Measurements from ENCODE around the gene ENDOV.
"Not testable (repeated sequence)": the region's sequence is repeated elsewhere in the genome, so short reads cannot be mapped to it uniquely, and the experiment has no call there.

Gene ENDOV

DNA sequence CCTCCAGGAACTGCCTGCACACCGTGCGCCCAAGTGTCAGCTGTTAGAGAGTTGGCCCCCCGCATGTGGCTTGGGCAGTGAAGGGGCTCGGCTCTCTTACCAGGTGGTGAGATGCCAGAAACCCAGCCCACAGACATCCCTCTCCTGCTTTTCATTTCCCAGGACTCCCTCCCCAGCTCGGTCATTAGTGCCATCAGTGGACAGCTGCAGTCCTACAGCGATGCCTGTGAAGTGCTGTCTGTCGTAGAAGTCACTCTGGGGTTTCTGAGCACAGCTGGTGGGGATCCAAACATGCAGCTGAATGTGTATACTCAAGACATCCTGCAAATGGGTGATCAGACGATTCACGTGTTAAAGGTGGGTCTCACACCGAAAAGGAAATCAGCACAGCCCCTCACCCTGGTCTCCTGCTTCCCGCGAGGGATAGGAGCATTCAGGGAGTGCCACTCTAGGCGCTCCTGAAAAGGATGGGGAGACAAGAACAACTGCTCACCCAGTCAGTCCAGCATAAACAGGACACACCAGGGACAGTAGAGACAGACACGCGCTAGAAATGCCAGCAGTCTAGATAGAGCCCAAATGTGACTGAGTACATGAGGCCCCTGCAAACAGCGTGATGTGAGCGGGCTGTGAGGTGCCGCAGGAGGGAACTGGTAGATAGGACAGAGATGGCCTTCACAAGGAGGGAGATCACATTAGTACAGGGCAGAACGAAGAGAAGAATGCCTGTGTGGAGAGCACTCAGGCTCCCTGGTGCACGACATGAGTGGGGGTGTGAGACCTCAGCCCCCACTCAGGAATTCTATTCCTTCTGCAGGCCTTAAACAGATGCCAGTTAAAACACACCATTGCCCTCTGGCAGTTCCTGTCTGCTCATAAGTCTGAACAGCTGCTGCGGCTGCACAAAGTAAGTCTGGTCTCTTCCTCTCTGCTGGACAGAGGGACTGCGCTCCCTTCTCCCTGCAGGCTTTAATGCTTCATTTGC is 25.7 kb upstream of the ENDOV start:
- no peak for DNase-seq

DNA sequence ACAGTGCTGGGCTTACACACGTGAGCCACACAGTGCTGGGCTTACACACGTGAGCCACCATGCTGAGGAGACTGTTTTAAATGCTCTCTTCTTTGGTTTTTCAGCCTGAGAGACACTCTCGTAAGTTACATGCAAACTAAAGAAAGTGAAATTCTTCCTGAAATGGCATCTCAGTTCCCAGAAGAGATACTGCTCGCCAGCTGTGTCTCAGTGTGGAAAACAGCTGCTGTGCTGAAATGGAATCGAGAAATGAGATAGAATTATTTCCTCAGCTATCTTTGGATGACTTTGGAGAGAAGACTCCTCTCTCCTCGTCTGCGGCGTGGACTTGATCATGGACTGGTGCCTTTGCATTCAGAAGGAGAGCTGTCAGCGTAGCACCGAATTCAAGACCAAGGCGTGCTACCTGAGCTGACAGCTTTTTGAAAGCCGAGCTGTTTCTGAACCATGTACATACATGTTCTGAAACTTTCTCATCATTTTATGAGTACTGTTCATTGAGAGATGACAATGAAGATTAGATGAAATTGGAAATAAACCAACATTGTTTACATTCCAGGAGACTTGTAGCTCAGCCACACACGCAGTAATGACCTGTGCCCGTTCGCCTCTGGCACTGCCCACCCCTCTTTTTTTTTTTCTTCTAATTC is 21.6 kb upstream of the ENDOV start:
- DNase-seq, result no peak

DNA sequence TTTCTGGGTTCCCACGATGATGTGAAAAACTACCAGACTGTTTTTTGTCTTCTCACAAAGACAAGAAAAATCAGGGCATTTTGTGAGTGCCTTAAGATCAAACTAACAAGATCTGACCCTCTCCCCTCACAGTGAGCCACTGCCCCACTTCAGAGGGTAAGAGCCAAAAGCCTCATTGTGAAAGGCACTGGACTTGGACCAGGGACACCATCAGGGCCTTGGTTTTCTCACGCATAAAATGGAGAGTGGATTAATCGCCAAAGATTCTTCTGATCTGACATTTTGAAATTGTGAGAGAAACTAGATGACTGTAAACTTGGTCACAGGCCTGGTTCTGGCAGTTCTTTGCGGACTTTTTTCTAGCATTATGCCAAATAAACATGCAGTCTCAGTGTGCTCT is 21.0 kb upstream of the ENDOV start:
- no peak for DNase-seq

DNA sequence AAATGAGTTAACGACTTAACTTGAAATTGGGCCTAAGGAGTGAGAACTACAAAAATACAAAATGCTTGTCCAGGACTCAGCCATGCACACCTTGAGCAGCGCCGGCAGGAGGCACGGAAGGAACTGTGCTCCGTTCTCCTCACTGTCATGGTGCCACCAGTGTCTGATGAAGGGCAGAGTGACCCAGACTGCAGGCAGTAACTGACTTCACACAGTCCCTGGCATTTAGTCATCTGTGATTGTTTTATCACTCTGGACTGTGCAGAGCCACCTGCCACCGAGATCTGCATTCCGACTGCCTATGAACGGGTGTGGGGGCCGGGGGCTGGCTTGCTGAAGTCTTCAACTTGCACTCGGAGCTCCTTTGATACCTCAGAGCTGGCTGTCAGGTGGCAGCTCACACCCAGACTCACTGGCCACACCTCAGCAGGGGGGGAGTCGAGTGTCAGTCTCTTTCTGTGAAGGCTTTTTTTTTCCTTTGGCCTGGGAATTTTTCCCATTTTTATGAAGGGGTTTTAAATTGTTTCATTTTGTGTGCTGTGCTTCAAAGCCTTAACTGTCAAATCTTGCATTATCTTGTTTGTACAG is 20.2 kb upstream of the ENDOV start:
- DNase-seq, result no peak

DNA sequence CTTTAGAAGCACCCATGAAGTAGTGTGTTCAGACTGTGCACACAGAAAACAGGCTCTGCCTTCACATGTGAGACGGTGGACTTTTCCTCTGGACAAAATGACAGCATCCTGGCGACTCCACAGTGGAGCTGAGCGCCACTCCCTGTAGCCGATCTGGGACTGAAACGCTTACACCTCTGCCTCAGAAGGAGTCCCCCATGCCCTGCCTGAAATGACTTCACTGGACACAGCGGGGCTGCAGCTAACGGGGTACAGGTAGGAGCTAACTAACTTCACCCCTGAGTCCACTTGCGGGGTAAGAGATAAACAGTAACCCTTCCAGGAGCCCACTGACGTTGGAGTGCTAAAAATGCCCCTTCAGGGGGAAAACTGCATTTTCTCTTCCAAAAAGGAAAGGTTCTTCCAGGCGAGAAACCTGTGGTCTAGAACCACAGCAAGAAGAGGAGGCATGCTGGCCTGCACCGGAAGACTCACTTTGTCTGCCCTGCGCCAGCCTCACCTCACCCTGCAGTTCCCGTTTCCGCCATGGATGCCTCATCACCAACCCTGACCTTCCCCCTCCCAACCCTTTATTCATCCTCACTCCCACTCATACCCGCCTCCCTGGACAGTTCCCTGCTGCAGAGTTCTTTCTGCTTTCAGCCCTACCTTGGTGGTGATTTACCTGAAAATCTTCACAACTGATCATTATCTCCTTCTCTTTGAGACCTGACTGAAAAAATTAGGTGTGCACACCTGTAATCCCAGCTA is 19.4 kb upstream of the ENDOV start:
- DNase-seq, result no peak

DNA sequence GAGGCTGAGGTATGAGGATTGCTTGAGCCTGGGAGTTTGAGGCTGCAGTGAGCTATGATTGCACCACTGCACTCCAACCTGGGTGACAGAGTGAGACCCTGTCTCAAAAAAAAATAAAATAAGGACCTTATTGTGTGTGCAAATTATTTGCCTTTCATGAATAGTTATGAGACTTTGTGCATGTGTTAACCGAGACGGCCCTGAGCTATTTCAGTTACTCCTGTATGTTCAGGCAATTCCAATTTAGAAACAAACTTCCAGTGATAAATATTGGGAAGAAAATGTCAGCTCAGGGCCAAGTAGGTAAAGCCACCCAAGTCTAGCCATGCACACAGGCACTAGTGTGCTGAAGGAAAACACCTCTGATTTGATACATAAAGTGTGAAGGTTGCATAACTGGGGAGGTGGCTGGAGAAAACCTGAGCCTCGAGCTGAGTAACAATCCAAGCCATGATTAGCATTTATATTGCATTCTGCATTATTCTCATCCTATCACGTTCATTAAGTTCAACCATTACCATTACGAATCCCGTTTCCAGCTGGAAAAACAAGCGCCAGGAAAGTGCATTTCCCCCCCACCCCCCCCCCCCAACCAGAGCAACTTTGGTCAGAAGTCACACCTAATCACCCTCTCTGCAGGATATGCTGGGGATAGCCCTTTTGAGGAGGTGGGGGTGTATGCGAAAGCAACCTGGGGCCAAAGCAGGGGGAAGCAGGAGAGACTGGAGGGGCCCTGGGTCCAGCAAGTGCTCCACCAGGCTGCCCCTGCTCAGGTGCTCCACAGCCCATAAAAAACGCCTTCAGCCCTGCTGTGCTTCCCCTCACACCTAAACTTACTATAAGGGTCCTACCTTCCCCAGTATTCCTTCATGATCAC is 18.6 kb upstream of the ENDOV start:
- DNase-seq, result no peak

DNA sequence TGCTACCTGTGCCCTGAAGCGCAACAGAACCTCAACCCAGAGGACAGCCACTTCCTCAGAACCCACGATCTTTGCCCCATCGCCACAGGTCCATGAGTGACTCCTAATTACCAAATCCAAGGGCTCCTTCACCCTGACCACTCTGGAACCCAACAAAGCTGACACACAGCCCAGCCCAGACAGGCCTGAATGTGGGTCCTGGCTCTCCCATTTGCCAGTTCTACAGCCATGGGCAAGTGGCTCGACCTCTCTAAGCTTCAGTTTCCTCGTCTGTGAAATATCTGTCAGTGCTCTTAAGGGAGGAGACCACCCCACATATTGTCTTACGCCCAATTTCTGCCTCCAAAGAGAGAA is 18.0 kb upstream of the ENDOV start:
- no peak for DNase-seq

DNA sequence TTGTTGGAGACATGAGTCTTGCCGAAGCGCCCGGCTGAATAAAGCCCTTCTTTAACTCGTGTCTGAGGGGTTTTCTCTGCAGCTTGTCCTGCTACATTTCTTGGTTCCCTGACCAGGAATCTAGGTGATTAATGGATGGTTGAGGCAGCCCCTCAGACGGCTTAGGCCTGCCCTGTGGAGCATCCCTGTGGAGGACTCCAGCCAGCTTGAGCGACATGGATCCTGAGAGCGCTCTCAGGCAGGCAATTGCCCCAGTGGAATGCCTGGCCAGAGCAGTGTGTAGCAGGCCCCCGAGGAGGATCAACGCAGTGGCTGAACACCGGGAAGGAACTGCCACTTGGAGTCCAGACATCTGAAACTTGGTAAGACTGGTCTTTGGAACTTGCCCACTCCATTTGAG is 17.3 kb upstream of the ENDOV start:
- no peak for DNase-seq

DNA sequence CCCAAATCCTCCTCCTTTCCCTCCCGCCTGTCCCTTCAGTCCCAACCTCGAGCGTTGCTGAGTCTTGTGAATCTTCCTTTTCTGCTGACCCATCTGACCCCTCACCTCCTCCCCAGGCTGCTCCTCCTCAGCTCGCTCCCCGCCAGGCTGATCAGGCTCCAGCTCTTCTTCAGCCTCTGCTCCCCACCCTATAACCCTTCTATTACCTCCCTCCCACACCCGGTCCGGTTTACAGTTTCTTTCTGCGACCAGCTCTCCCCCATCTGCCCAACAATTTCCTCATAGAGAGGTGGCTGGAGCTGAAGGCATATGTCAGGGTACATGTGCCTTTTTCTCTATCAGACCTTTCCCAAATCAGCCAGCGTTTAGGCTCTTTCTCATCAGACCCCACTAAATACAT is 13.9 kb upstream of the ENDOV start:
- not testable (repeated sequence) for DNase-seq

DNA sequence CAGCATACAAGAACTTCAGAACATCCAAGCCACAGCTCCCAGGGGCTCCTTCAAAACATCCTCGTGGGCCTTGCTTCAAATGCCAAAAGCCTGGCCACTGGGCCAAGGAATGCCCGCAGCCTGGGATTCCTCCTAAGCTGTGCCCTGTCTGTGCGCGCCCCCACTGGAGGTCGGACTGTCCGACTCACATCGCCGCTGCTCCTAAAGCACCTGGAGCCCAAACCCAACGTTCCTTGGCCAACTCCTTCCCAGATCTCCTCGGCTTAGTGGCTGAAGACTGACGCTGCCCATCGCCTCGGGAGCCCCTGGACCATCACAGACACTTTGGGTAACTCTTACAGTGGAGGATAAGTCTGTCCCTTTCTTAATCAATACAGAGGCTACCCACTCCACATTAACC is 12.9 kb upstream of the ENDOV start:
- not testable (repeated sequence) for DNase-seq

DNA sequence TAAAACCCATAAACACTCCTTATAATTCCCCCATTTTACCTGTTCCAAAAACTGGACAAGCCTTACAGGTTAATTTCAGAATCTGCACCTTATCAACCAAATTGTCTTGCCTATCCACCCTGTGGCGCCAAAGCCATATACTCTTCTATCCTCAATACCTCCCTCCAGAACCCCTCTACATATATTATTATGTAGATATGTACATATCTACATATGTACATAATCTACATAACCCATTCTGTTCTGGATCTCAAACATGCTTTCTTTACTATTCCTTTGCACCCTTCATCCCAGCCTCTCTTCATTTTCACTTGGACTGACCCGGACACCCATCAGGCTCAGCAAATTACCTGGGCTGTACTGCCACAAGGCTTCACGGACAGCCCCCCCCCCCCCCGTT is 12.0 kb upstream of the ENDOV start:
- DNase-seq, result no peak

DNA sequence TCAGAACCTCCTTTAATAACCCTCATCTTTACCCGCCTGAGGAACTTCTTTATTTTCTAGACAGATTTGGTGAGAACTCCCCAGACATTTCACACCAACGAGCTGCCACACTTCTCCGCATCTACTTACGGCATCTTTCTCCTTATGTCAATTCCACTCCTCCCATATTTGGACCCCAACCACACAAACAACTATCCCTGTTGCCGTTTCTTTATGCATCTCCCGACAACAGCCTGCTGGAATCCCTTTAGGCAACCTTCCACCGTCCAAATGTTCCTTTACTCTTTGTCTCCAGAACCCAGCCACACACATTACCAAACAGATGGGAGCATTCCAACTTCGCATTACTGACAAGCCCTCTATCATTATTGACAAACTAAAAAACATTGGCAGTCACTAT is 8.8 kb upstream of the ENDOV start:
- DNase-seq, result no peak

DNA sequence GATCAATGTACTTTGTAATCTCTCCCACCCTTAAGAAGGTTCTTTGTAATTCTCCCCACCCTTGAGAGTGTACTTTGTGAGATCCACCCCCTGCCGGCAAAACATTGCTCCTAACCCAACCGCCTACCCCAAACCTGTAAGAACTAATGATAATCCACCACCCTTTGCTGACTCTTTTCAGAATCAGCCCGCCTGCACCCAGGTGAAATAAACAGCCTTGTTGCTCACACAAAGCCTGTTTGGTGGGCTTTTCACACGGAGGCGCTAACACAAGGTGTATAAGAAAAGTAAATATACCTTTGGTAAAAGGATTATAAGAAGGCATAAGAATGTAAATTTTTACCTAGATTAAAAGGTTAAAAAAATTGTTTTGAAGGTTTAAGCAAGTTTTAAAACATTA is 7.0 kb upstream of the ENDOV start:
- DNase-seq, result not testable (repeated sequence)

DNA sequence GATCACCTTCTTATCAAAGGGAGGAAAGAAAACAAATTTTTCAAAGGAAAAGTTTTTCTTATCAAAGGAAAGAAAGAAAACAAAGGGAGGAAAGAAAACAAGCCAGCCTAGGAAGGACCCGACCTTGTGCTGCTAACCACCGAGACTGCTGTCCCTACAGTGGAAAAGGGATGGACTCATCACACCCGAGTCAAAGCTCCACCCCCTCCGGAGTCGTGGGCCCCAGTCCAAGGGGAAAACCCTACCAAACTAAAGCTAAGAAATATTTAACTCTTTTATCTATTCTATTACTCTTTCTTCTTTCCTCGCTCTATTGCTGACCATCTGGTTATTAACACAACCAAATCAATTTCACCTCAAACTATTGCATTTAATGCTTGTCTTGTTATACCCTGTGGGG is 6.1 kb upstream of the ENDOV start:
- no peak for DNase-seq

DNA sequence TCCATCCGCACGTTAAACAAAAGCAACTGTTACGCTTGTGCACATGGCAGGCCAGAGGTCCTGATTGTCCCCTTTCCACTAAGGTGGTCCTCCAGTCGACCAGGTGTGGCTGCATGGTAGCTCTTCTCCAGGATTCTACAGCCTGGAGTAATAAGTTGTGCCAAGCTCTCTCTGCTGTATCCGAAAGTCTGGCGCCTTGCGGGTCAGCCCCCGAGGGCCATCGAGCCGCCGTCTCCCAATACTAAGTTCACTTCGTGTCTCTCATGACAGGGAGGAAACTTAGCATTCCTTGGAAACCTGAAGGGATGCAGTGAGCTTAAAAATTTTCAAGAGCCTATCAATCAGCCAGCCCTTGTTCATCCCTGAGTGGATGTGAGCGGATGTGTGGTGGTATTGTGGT is 5.3 kb upstream of the ENDOV start:
- no peak for DNase-seq

DNA sequence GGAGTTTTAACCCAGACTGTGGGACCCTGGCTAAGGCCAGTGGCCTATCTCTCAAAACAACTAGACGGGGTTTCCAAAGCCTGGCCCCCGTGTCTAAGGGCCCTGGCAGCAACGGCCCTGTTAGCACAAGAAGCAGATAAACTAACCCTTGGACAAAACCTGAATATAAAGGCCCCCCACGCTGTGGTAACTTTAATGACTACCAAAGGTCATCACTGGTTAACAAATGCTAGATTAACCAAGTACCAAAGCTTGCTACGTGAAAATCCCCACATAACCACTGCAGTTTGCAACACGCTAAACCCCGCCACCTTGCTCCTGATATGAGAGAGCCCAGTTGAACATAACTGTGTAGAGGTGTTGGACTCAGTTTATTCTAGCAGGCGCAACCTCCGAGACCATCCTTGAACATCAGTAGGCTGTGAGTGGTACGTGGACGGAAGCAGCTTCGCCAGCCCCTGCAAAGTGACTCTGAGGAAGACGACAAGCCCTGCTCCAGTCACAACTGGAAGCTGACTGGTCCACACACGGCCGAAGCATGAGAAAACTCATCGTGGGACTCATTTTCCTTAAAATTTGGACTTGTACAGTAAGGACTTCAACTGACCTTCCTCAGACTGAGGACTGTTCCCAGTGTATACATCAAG is 4.4 kb upstream of the ENDOV start:
- DNase-seq, result not testable (repeated sequence)

DNA sequence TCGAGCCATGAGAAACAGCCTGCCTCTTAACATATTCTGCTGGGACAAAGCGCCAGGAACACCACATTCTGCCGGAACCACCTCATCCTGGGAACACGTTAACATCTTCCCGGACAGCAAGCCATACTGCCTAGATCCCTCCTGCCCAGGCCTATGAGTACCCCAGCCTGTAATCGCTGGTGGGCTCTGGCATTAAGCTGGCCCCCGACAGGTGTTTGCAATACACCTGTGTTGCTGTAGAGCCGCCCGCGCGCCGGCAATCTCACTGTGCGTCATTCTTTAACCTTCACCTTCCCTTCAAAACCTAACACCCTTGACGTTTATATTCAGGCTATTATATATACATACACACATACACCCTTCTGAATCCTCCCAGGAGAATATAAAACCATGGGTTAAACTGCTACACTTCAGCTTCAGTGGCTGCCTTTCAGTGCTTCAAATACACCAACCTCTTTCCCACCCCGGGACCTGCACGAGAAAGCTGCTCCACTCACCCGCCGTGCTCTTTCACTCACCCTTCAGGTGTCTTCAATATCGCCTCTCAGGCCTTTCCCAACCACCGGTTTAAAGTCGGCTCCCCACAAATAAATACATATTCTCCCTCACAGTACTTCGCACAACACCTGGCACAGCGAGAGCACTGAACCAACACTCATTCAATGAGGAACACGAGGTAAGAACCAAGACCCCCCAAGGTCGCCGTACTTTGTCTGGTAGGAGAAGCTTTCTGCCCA is 1.0 kb upstream of the ENDOV start:
- DNase-seq, result no peak

DNA sequence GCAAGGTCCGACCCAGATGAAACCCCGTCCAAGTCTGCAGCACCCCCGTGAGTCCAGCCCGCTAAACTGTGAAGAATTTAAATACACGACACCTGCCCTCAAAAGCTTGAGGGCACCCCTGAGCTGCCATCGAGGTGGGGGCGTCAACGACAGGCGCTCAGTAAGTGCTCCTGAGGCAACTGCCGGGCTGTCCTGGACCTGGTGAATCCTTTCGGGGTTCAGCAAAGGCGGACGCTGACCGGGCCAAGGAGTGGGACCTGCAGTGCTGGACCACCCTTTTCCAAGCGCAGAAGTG is 512 bp upstream of the ENDOV start:
- no peak for DNase-seq

DNA sequence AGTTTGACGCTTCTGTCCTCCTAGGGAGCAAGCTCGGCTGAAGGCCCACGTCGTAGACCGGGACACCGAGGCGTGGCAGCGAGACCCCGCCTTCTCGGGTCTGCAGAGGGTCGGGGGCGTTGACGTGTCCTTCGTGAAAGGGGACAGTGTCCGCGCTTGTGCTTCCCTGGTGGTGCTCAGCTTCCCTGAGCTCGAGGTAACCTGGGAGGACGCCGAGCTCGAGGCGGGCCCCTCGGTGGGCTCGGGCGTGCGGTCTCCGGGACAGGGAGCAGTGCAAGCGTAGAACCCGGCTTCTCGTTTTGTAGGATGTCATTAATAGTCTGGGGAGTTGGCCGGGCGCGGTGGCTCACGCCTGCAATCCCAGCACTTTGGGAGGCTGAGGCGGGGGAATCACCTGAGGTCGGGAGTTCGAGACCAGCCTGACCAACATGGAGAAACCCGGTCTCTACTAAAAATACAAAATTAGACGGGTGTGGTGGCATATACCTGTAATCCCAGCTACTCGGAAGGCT is 715 bp downstream of the ENDOV start:
- no peak for DNase-seq

DNA sequence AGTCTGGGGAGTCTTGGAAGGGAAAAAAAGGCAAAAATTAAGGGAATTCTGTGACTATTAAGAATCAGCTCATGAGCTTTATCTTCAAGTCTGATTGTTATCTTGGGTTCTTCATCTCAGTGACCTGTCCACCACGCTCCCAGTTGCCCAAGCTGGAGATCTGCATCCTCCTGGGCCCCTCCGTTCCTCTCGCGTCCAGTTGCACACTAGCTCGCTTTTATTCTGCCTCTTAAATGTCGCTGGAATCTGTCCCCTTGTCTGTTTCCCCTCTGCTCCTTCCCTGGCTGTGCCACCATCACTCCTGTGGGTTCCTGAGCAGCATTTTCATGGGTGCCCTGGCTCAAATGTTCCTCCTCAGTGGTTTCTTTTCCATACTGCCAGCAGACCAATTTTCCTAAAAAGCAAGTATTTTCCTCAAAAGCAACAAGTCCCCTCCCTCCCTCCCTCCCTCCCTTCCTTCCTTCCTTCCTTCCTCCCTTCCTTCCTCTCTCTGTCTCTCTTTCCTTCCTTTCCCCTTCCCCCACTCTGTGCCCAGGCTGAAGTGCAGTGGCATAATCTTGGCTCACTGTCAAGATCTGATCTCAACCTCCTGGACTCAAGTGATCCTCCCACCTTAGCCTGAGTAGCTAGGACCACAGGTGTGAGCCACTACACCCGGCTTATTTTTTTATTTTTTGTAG is 1.4 kb downstream of the ENDOV start:
- DNase-seq, result no peak

DNA sequence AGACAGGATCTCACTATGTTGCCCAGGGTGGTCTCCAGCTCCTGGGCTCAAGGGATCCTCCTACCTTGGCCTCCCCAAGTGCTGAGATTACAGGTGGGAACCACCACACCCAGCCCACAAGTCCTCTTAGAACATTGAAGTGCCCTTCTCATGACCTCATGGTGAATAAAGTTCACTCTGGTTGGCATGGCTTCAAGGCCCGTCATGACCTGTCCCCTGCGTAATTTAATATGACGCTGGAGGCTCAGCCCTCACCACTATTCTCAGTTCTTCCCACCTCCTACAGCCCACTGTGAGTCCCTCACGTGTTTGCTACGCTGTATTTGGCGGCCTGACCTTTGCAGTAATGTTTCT is 1.9 kb downstream of the ENDOV start:
- no peak for DNase-seq
